Right atrium auricular region (tissue), 2 donors: Measurements from ENCODE around the gene SENP2. TPM values are rescaled to one million over a fixed set of nuclear protein-coding genes. Genes with fewer than 3 reads are reported as not detected.

Source experiments
- DNase-seq: peaks from one replicate; pipeline ENCODE4 v3.0.0-alpha.2; 2019; ENCODE audit warnings: low spot score
- H3K27ac ChIP-seq, 2 donors: fragments of 200-600 bp; sonication (generic); 1 replicate in 1 of 2; 2 replicates in 1 of 2; pipeline ENCODE4 v1.5.1; 2016 to 2019
- H3K27me3 ChIP-seq, 2 donors: fragments of 200-600 bp; sonication (generic); one replicate each; pipeline versions ENCODE4 v1.5.1 to v1.6.0; 2017 to 2019
- H3K36me3 ChIP-seq: fragments of 200-600 bp; sonication (generic); one replicate; pipeline ENCODE4 v1.5.1; 2016
- H3K4me1 ChIP-seq, 2 donors: fragments of 200-600 bp; sonication (generic); one replicate each; pipeline versions ENCODE4 v1.5.1 to v1.6.0; 2017 to 2019
- H3K4me3 ChIP-seq, 2 donors: fragments of 200-600 bp; sonication (generic); 1 replicate in 1 of 2; 2 replicates in 1 of 2; pipeline ENCODE4 v1.5.1; 2017 to 2019; ENCODE audit warnings: mild to moderate bottlenecking in 1 of 2, moderate library complexity in 1 of 2
- H3K9me3 ChIP-seq, 2 donors: fragments of 200-600 bp; sonication (generic); one replicate each; pipeline ENCODE4 v1.5.1; 2019
- total RNA-seq, 2 donors: library from RNA; depleted of rRNA; stranded (reverse); fragments of >200 nt; gene quantifications; one replicate each; pipeline ENCODE4 v1.1.0, GENCODE V29; 2016
- TF ChIP-seq, protein P1 (sequence below), 2 donors: fragments of 200-600 bp; sonication (generic); IDR thresholded peaks; one replicate each; pipeline ENCODE4 v1.5.1; 2019; ENCODE audit warnings: antibody characterized with exemption in 2 of 2

The SENP2 gene
- total RNA-seq, 2 donors from 2014 or later = 10.8 to 17.8 TPM

GRCh38 chr3:185649414-185649813, 63.3 kb downstream of the SENP2 start:
- Histone ChIP-seq H3K4me1 (no peaks in the 10 kb centered on the region), H3K9me3 (no peaks in the 10 kb centered on the region), H3K4me3 (no peak overlapping the region), H3K36me3 (no peaks in the 10 kb centered on the region), H3K27me3 (no peaks in the 10 kb centered on the region), H3K27ac (no peak overlapping the region)
- TF ChIP-seq, protein P1, sequence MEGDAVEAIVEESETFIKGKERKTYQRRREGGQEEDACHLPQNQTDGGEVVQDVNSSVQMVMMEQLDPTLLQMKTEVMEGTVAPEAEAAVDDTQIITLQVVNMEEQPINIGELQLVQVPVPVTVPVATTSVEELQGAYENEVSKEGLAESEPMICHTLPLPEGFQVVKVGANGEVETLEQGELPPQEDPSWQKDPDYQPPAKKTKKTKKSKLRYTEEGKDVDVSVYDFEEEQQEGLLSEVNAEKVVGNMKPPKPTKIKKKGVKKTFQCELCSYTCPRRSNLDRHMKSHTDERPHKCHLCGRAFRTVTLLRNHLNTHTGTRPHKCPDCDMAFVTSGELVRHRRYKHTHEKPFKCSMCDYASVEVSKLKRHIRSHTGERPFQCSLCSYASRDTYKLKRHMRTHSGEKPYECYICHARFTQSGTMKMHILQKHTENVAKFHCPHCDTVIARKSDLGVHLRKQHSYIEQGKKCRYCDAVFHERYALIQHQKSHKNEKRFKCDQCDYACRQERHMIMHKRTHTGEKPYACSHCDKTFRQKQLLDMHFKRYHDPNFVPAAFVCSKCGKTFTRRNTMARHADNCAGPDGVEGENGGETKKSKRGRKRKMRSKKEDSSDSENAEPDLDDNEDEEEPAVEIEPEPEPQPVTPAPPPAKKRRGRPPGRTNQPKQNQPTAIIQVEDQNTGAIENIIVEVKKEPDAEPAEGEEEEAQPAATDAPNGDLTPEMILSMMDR (IDR thresholded peaks at IDR 0.05) = no peak
- peak; percentile 62 for DNase-seq

- TF ChIP-seq, protein P1 (IDR thresholded peaks at IDR 0.05) = no peak
- no peak overlapping the region for H3K27ac ChIP-seq
- peaks cover 0 to 14% of the 10 kb centered on the region in 2 donors for H3K4me1 ChIP-seq
These were observed 65.9 kb downstream of the SENP2 start for GRCh38 chr3:185651971-185652370.

GRCh38 chr3:185653949-185654757, 68.1 kb downstream of the SENP2 start:
- Histone ChIP-seq H3K9me3 (no peaks in the 10 kb centered on the region), H3K4me1 (peaks cover 0 to 35% of the 10 kb centered on the region in 2 donors), H3K27ac (no peak overlapping the region), H3K4me3 (no peak overlapping the region), H3K27me3 (no peaks in the 10 kb centered on the region), H3K36me3 (no peaks in the 10 kb centered on the region)
- TF ChIP-seq, protein P1 (IDR thresholded peaks at IDR 0.05) = no peak
- peak; percentile 54 for DNase-seq

More at GRCh38 chr3:185651971-185652370, 65.9 kb downstream of the SENP2 start:
- H3K27me3 ChIP-seq = no peaks in the 10 kb centered on the region
- peak; percentile 55 for DNase-seq
- H3K4me3 ChIP-seq = no peak overlapping the region
- no peaks in the 10 kb centered on the region for H3K9me3 ChIP-seq
- no peaks in the 10 kb centered on the region for H3K36me3 ChIP-seq

GRCh38 chr3:185654758-185655145, 68.7 kb downstream of the SENP2 start:
- Histone ChIP-seq H3K36me3 (no peaks in the 10 kb centered on the region), H3K9me3 (no peaks in the 10 kb centered on the region), H3K27ac (no peak overlapping the region), H3K4me1 (peaks cover 0 to 35% of the 10 kb centered on the region in 2 donors), H3K4me3 (no peak overlapping the region), H3K27me3 (no peaks in the 10 kb centered on the region)
- no peak for DNase-seq
- TF ChIP-seq, protein P1 (IDR thresholded peaks at IDR 0.05) = no peak

- DNase-seq = peak; percentile 60
- Histone ChIP-seq H3K4me1 (peaks cover 0 to 44% of the 10 kb centered on the region in 2 donors), H3K27me3 (no peaks in the 10 kb centered on the region), H3K9me3 (no peaks in the 10 kb centered on the region), H3K27ac (peak overlapping the region; percentile 80 to 87), H3K4me3 (no peak overlapping the region), H3K36me3 (no peaks in the 10 kb centered on the region)
- TF ChIP-seq, protein P1 (IDR thresholded peaks at IDR 0.05) = no peak
These were observed 69.6 kb downstream of the SENP2 start for GRCh38 chr3:185655426-185656320.
